ENCODE data around the gene SMLR1. TPM values are rescaled to one million over a fixed set of nuclear protein-coding genes. Genes with fewer than 3 reads are reported as not detected.

SMLR1 gene
- total RNA-seq, 1 donor, result not detected

- no peak overlapping the region for H3K4me3 ChIP-seq (ENCODE audit: low read depth, low read length)
- no peak for DNase-seq (ENCODE audit: low read depth)
- TF ChIP-seq CTCF (IDR thresholded peaks at IDR 0.05; ENCODE audit: insufficient read depth, low read length), result no peak
These were observed 1.3 kb upstream of the SMLR1 start for GRCh38 chr6:130825772-130826441.

GRCh38 chr6:130826442-130827246, 562 bp upstream of the SMLR1 start:
- H3K4me3 ChIP-seq (ENCODE audit: low read depth, low read length), result no peak overlapping the region
- DNase-seq (ENCODE audit: low read depth), result no peak
- TF ChIP-seq CTCF (IDR thresholded peaks at IDR 0.05; ENCODE audit: insufficient read depth, low read length), result no peak

GRCh38 chr6:130829333-130829910, 2.2 kb downstream of the SMLR1 start:
- TF ChIP-seq CTCF (IDR thresholded peaks at IDR 0.05; ENCODE audit: insufficient read depth, low read length), result no peak
- DNase-seq (ENCODE audit: low read depth), result no peak

GRCh38 chr6:130831607-130832006, 4.4 kb downstream of the SMLR1 start:
- no peak for DNase-seq (ENCODE audit: low read depth)
- H3K4me3 ChIP-seq (ENCODE audit: low read depth, low read length), result no peak overlapping the region
- TF ChIP-seq CTCF (IDR thresholded peaks at IDR 0.05; ENCODE audit: insufficient read depth, low read length), result no peak

More at GRCh38 chr6:130829333-130829910, 2.2 kb downstream of the SMLR1 start:
- no peak overlapping the region for H3K4me3 ChIP-seq (ENCODE audit: low read depth, low read length)

- TF ChIP-seq CTCF (IDR thresholded peaks at IDR 0.05; ENCODE audit: insufficient read depth, low read length), result no peak
- no peak for DNase-seq (ENCODE audit: low read depth)
- H3K4me3 ChIP-seq (ENCODE audit: low read depth, low read length), result no peak overlapping the region
These were observed 6.4 kb downstream of the SMLR1 start for GRCh38 chr6:130833569-130833968.

GRCh38 chr6:130834482-130835251, 7.5 kb downstream of the SMLR1 start:
- no peak overlapping the region for H3K4me3 ChIP-seq (ENCODE audit: low read depth, low read length)
- TF ChIP-seq CTCF (IDR thresholded peaks at IDR 0.05; ENCODE audit: insufficient read depth, low read length), result no peak
- DNase-seq (ENCODE audit: low read depth), result no peak

Measured in fibroblast of the aortic adventitia (primary cell).